K562 (cell line): ENCODE measurements around the gene KLHL30. TPM values are rescaled to one million over a fixed set of nuclear protein-coding genes. Genes with fewer than 3 reads are reported as not detected.

Experiments used
- ATAC-seq: fragments of 200-7000 bp; cut with Tn5 transposase; 3 replicates; pipeline ENCODE4 v1.9.1; 2020; ENCODE audit warnings: moderate library complexity
- BruUV-seq: library from RNA; stranded (reverse); fragments of 400-500 nt; replicated peaks from 2 replicates; lab custom pipeline; 2021; lab: Mats Ljungman, UMichigan
- CTCF ChIA-PET: fragments of 300-600 bp; formaldehyde crosslinking; extraction: SDS; loops from one replicate; lab custom pipeline; 2021; ENCODE audit warnings: low intra/inter-chr PET ratio; lab: Yijun Ruan, JAX
- POLR2A ChIA-PET: fragments of 300-600, 350-650 bp; sonication (Branson Sonifier 250); formaldehyde crosslinking; extraction: SDS; loops from one replicate; lab custom pipeline; 2021; ENCODE audit warnings: antibody characterized with exemption, inconsistent platforms; lab: Yijun Ruan, JAX
- DNase-seq, 4 experiments: peaks; one replicate each; pipeline versions ENCODE4 v3.0.0 to v3.0.0-alpha.2; 2011 to 2018; ENCODE audit warnings: low spot score in 3 of 4, mixed read lengths in 3 of 4; ENCODE audit errors: extremely low read depth in 1 of 4
- FAIRE-seq: peaks from 2 replicates; lab custom pipeline; 2011; peaks lifted over from hg19 to GRCh38; lab: Jason Lieb, UNC
- H2AFZ ChIP-seq: 2 replicates; pipeline ENCODE4 v1.6.0; 2011; ENCODE audit warnings: low read depth, low read length, control low read depth, inconsistent platforms
- H3K27ac ChIP-seq: fragments of 200-600 bp; 3 replicates; pipeline ENCODE4 v1.8.0; 2011; ENCODE audit warnings: low read depth, mild to moderate bottlenecking, control low read depth, inconsistent platforms, low read length, moderate library complexity, mixed read lengths; ENCODE audit errors: extremely low read depth
- H3K27me3 ChIP-seq, 2 experiments: fragments of 300-600 bp in 1 of 2; 2 replicates in 1 of 2; 3 replicates in 1 of 2; pipeline versions ENCODE4 v1.6.0 to v1.8.0; 2011; ENCODE audit warnings: inconsistent platforms in 2 of 2, low read length in 2 of 2, mild to moderate bottlenecking in 1 of 2, mixed read lengths in 1 of 2, moderate library complexity in 1 of 2; ENCODE audit not compliant: control insufficient read depth in 2 of 2, insufficient read depth in 2 of 2
- H3K36me3 ChIP-seq: fragments of 300-600 bp; 3 replicates; pipeline ENCODE4 v1.8.0; 2011; ENCODE audit warnings: mild to moderate bottlenecking, low read length, inconsistent platforms; ENCODE audit not compliant: control insufficient read depth, insufficient read depth
- H3K4me1 ChIP-seq, 2 experiments: fragments of 200-600 bp in 1 of 2; replicated peaks in 1 of 2; 2 replicates in 1 of 2; 3 replicates in 1 of 2; pipeline versions ENCODE4 v1.5.1 to v1.8.0; 2011; ENCODE audit warnings: inconsistent platforms in 2 of 2, low read length in 2 of 2, mild to moderate bottlenecking in 1 of 2, mixed read lengths in 1 of 2, moderate library complexity in 1 of 2; ENCODE audit not compliant: control insufficient read depth in 2 of 2, insufficient read depth in 2 of 2
- H3K4me2 ChIP-seq: 2 replicates; pipeline ENCODE4 v1.6.1; 2011; ENCODE audit warnings: low read length, control low read depth, inconsistent platforms, mixed read lengths; ENCODE audit not compliant: insufficient read depth
- H3K4me3 ChIP-seq: fragments of 200-600 bp; sonication (generic), shearing (Covaris generic); 2 replicates; pipeline ENCODE4 v1.5.1; 2016; ENCODE audit warnings: control low read depth, inconsistent platforms
- H3K79me2 ChIP-seq: fragments of 200-600 bp; 3 replicates; pipeline ENCODE4 v1.8.0; 2011; ENCODE audit warnings: low read length, inconsistent platforms; ENCODE audit not compliant: control insufficient read depth, insufficient read depth
- H3K9ac ChIP-seq, 2 experiments: 2 replicates each; pipeline versions ENCODE4 v1.6.0 to v1.6.1; 2011; ENCODE audit warnings: low read depth in 2 of 2, low read length in 2 of 2, control low read depth in 1 of 2, inconsistent platforms in 1 of 2, mild to moderate bottlenecking in 1 of 2, mixed read lengths in 1 of 2; ENCODE audit not compliant: insufficient read depth in 1 of 2
- H3K9me1 ChIP-seq: one replicate; pipeline ENCODE4 v1.6.0; 2011; ENCODE audit warnings: inconsistent platforms, mild to moderate bottlenecking, low read length, moderate library complexity; ENCODE audit not compliant: control insufficient read depth, insufficient read depth
- H3K9me3 ChIP-seq: replicated peaks from 2 replicates; pipeline ENCODE4 v1.5.1; 2011; ENCODE audit warnings: low read depth, low read length, inconsistent platforms; ENCODE audit not compliant: control insufficient read depth, insufficient read depth
- H4K20me1 ChIP-seq: replicated peaks from 2 replicates; pipeline ENCODE4 v1.6.1; 2011; ENCODE audit warnings: low read length, inconsistent platforms, mixed read lengths; ENCODE audit not compliant: control insufficient read depth, insufficient read depth
- BRCA1 ChIP-seq, 2 experiments: fragments of 450-650 bp in 1 of 2; sonication (generic) in 1 of 2; formaldehyde crosslinking in 1 of 2; IDR thresholded peaks; 2 replicates each; pipeline versions ENCODE4 v1.5.0 to v1.6.1; 2017 to 2020; ENCODE audit warnings: mild to moderate bottlenecking in 1 of 2, missing genetic modification reagents in 1 of 2
- ELF1 ChIP-seq: fragments of 200-800 bp; sonication (Bioruptor generic); IDR thresholded peaks from 2 replicates; pipeline ENCODE4 v1.6.1; 2016; ENCODE audit warnings: missing genetic modification characterization, missing compliant biosample characterization
- MAZ ChIP-seq, 2 experiments: fragments of 450-650 bp in 1 of 2; sonication (generic) in 1 of 2; formaldehyde crosslinking; IDR thresholded peaks in 1 of 2; conservative IDR thresholded peaks in 1 of 2; 2 replicates each; pipeline versions ENCODE4 v1.4.0 to v1.5.0; 2020; ENCODE audit warnings: mild to moderate bottlenecking in 1 of 2, missing genetic modification reagents in 1 of 2
- NR1H2 ChIP-seq: sonication (generic); formaldehyde crosslinking; IDR thresholded peaks from 2 replicates; pipeline ENCODE4 v1.4.0; 2020; ENCODE audit warnings: mild to moderate bottlenecking, missing genetic modification reagents
- RAD21 ChIP-seq, 2 experiments: fragments of 250-450 bp in 1 of 2; fragments of 450-650 bp in 1 of 2; sonication (Bioruptor Pico) in 1 of 2; formaldehyde crosslinking in 1 of 2; IDR thresholded peaks in 1 of 2; conservative IDR thresholded peaks in 1 of 2; 2 replicates each; pipeline versions ENCODE4 v1.4.0 to v1.8.0; 2020 to 2022; ENCODE audit warnings: mild to moderate bottlenecking in 2 of 2, moderate library complexity in 1 of 2
- REST ChIP-seq, 2 experiments: fragments of 450-650 bp; formaldehyde crosslinking in 1 of 2; IDR thresholded peaks; 2 replicates each; pipeline versions ENCODE4 v1.4.0 to v1.6.1; 2014 to 2020; ENCODE audit warnings: mild to moderate bottlenecking in 2 of 2, borderline replicate concordance in 1 of 2, low read depth in 1 of 2
- STAG1 ChIP-seq: sonication (generic); formaldehyde crosslinking; IDR thresholded peaks from 2 replicates; pipeline ENCODE4 v1.5.0; 2020; ENCODE audit warnings: missing genetic modification reagents, borderline replicate concordance
- ZBTB7A ChIP-seq: IDR thresholded peaks from 2 replicates; pipeline ENCODE4 v1.6.1; 2011; ENCODE audit warnings: low read depth, mild to moderate bottlenecking, low read length, moderate library complexity, borderline replicate concordance; ENCODE audit not compliant: control insufficient read depth
- ZNF12 ChIP-seq: sonication (generic); formaldehyde crosslinking; IDR thresholded peaks from 2 replicates; pipeline ENCODE4 v1.4.0; 2020; ENCODE audit warnings: mild to moderate bottlenecking, missing genetic modification reagents
- ZNF316 ChIP-seq: fragments of 450-650 bp; IDR thresholded peaks from 2 replicates; pipeline ENCODE4 v1.6.1; 2016
- WGBS: fragments of 100-300 bp; shearing (Covaris generic); methylation state at CpG from one replicate; pipeline ENCODE4 v1.1.6; 2016; ENCODE audit warnings: low coverage, mixed read lengths; ENCODE audit not compliant: insufficient coverage; ENCODE audit errors: missing lambda C conversion rate; 5-methylcytosine and 5-hydroxymethylcytosine counted together
- in situ Hi-C: fragments of 300-500 bp; cut with MboI; formaldehyde crosslinking; loops from 4 replicates; pipeline ENCODE4 v1.15.0; 2018; ENCODE audit warnings: inconsistent platforms, mixed read lengths
- intact Hi-C: fragments of 100-400 bp; cut with micrococcal nuclease; formaldehyde crosslinking; loops from 2 replicates; pipeline ENCODE4 v1.14.2; 2022
- polyA plus RNA-seq, 8 experiments: library from polyadenylated mRNA; depleted of rRNA in 4 of 8; stranded (reverse) in 5 of 8; unstranded in 3 of 8; fragments of >200 nt; fragmentation: Nextera tagmentation in 2 of 8; fragmentation: Illumina TruSeq in 1 of 8; extraction: Ambion mirVana in 2 of 8; extraction: Trizol in 1 of 8; gene quantifications; 2 replicates each; pipeline versions ENCODE4 v1.2.1 to v1.2.3, GENCODE V29; 2011 to 2014; ENCODE audit warnings: inconsistent platforms in 1 of 8, missing spikeins in 1 of 8
- total RNA-seq, 7 experiments: library from RNA; depleted of rRNA in 6 of 7; stranded (reverse); fragments of >200 nt in 6 of 7; fragmentation: Illumina TruSeq in 2 of 7; extraction: Trizol in 2 of 7; gene quantifications; 2 replicates each; pipeline versions ENCODE4 v1.2.1 to v1.2.3, GENCODE V29; 2011 to 2021; ENCODE audit warnings: low replicate concordance in 1 of 7

KLHL30 gene
- total and polyA plus RNA-seq, 9 of the 15 experiments (the other 6 are each of a cell fraction or from before 2014, with no cell fraction given), result 0.04 TPM; not detected in 8

DNA sequence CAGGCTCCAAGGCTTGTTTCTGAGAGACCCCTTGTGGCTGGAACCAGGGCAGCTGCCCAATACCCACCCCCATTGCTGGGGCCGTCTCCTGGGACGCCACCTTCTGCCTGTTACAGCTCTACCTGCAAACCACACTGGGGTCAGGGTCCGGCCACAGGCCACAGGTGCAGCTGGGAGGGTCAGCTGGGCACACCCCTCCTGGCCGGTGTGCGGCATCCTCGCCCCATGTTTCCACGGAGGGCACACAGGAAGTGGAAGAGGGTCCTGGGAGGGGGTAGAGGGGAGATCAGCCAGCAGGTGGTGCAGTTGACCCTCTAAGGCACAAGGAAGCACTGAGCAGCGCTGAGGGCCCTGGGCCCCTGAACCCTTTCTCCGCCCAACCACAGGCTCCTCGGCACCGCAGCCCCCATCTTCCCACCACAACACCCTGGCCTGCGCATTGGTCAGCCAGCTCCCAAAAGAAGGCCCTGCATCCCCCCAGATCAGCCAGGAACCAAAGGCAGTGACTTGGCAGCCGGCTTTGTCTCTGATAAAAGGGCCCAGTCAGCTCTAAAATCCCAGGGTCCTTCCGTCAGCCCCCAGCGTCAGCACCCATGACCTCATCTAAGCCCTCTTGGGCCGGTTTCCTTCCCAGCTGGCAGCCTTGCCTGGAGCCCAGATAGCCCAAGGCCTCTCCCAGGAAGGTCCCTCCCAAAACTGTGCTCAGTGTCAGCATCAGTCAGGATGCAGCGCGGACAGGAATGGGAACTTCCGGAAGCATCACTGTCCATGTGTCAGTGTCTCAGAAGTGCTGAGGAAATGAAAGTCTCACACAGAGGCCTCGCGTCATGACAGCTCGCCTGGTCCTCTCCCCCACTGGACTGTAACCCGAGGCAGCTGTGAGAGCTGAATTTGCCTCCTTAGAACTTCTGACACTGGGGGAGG is 22.0 kb downstream of the KLHL30 start:
- Histone ChIP-seq H3K9me1 (no peaks in the 10 kb centered on the region), H3K27me3 (no peaks in the 10 kb centered on the region), H3K4me2 (no peak overlapping the region; the same call in 1 of the 2 replicates), H3K9me3 (no peaks in the 10 kb centered on the region), H3K27ac (no peak overlapping the region), H3K79me2 (no peaks in the 10 kb centered on the region), H3K9ac (peak overlapping the region in 1 of 2 experiments; percentile 91; a peak in 1 of 4 replicates), H2AFZ (no peak overlapping the region), H4K20me1 (no peaks in the 10 kb centered on the region), H3K4me3 (no peak overlapping the region), H3K4me1 (peaks cover 0 to 52% of the 10 kb centered on the region in 2 experiments; a peak in 2 of 5 replicates), H3K36me3 (no peaks in the 10 kb centered on the region)
- no TSS peak for BruUV-seq
- intact Hi-C loops, result loop anchor here (1.0 kb wide), 1 partner anchor 103 kb away; no protein-coding TSS in a partner anchor
- DNase-seq, result peak; percentile 30 to 54 (median 42)
- ATAC-seq, result peak; percentile 83
- in situ Hi-C loops, result no loop called here
- POLR2A ChIA-PET, result interaction anchor here (0.5 to 1.6 kb wide), 3 partner anchors 7 to 868 kb away, joined by 3 to 5 read pairs (median 4); no protein-coding TSS in a partner anchor
- FAIRE-seq, result no peak
- 61% methylated on average over 4 of the region's 23 CpGs for WGBS
- CTCF ChIA-PET, result interaction anchor here (0.8 to 3.2 kb wide), 3 partner anchors 82 to 103 kb away, joined by 3 to 21 read pairs (median 3); no protein-coding TSS in a partner anchor
- TF ChIP-seq ELF1 (peak; percentile 35; the same call in 1 of the 2 replicates), NR1H2 (CRISPR knock-in tag) (no peak), MAZ (CRISPR knock-in tag; conservative IDR thresholded peaks at IDR 0.05 in 1 of 2, IDR thresholded peaks at IDR 0.05 in 1 of 2) (peak in 1 of 2 experiments; percentile 35; a peak in 1 of 4 replicates), ZBTB7A (peak; percentile 74; the same call in 1 of the 2 replicates), BRCA1 (IDR thresholded peaks at IDR 0.05) (no peak), BRCA1 (CRISPR knock-in tag; IDR thresholded peaks at IDR 0.05) (no peak), ZNF12 (CRISPR knock-in tag) (no peak), STAG1 (CRISPR knock-in tag) (peak; percentile 48; the same call in 1 of the 2 replicates), RAD21 (CRISPR knock-in tag; conservative IDR thresholded peaks at IDR 0.05 in 1 of 2, IDR thresholded peaks at IDR 0.05 in 1 of 2) (peak; percentile 40 to 65), REST (IDR thresholded peaks at IDR 0.05; ENCODE audit: borderline replicate concordance) (peak; percentile 52; the same call in 1 of the 2 replicates), REST (CRISPR knock-in tag; IDR thresholded peaks at IDR 0.05; ENCODE audit: low read depth) (no peak), ZNF316 (peak; percentile 44; the same call in 1 of the 2 replicates)
